ENCODE measurements around the gene AJAP1.

Gene AJAP1

GRCh38 chr1:4637616-4638344 is 16.6 kb upstream of the AJAP1 start (continued):
- TF ChIP-seq ZNF398 (tag by site-specific recombination; IDR thresholded peaks at IDR 0.05) (no peak), ZXDB (tag by site-specific recombination; IDR thresholded peaks at IDR 0.05) (no peak), ZNF76 (tag by site-specific recombination; IDR thresholded peaks at IDR 0.05; ENCODE audit: borderline replicate concordance, low read depth) (no peak), ZNF600 (tag by site-specific recombination; IDR thresholded peaks at IDR 0.05) (no peak), ZNF792 (tag by site-specific recombination; IDR thresholded peaks at IDR 0.05) (no peak)

GRCh38 chr1:4638345-4638729 is 16.1 kb upstream of the AJAP1 start:
- POLR2A ChIA-PET: no interaction called here

More at GRCh38 chr1:4638345-4638729, 16.1 kb upstream of the AJAP1 start:
- no peaks in the 10 kb centered on the region for H3K9me3 ChIP-seq (ENCODE audit: control insufficient read depth, insufficient read depth, low read depth, low read length)
- H3K4me1 ChIP-seq (ENCODE audit: control insufficient read depth, insufficient read depth, low read length): no peaks in the 10 kb centered on the region
- TF ChIP-seq GLIS1 (tag by site-specific recombination; IDR thresholded peaks at IDR 0.05): no peak
- no peak for TF ChIP-seq ZNF707 (tag by site-specific recombination; IDR thresholded peaks at IDR 0.05)
- TF ChIP-seq HOXD13 (CRISPR knock-in tag; IDR thresholded peaks at IDR 0.05; ENCODE audit: borderline replicate concordance): no peak
- no peak for TF ChIP-seq ZNF776 (tag by site-specific recombination; IDR thresholded peaks at IDR 0.05; ENCODE audit: borderline replicate concordance)
- TF ChIP-seq INSM2 (tag by site-specific recombination; IDR thresholded peaks at IDR 0.05): no peak
- TF ChIP-seq ZNF560 (tag by site-specific recombination; IDR thresholded peaks at IDR 0.05; ENCODE audit: borderline replicate concordance): no peak
- TF ChIP-seq MZF1 (tag by site-specific recombination; IDR thresholded peaks at IDR 0.05; ENCODE audit: borderline replicate concordance): no peak
- TF ChIP-seq ZNF16 (tag by site-specific recombination; IDR thresholded peaks at IDR 0.05; ENCODE audit: low read depth): no peak
- no peak for TF ChIP-seq GLI2 (tag by site-specific recombination; IDR thresholded peaks at IDR 0.05; ENCODE audit: borderline replicate concordance, low read depth)
- TF ChIP-seq ZNF23 (tag by site-specific recombination; IDR thresholded peaks at IDR 0.05; ENCODE audit: borderline replicate concordance): no peak
- no peak for TF ChIP-seq ZNF394 (tag by site-specific recombination; IDR thresholded peaks at IDR 0.05; ENCODE audit: borderline replicate concordance)
- TF ChIP-seq YY2 (tag by site-specific recombination; IDR thresholded peaks at IDR 0.05): no peak
- no peak for TF ChIP-seq YY1 (tag by site-specific recombination; IDR thresholded peaks at IDR 0.05)
- TF ChIP-seq REST (tag by site-specific recombination; IDR thresholded peaks at IDR 0.05): no peak
- TF ChIP-seq SCRT2 (tag by site-specific recombination; IDR thresholded peaks at IDR 0.05): no peak
- TF ChIP-seq ZNF148 (tag by site-specific recombination; IDR thresholded peaks at IDR 0.05; ENCODE audit: borderline replicate concordance): no peak
- TF ChIP-seq KLF1 (tag by site-specific recombination; IDR thresholded peaks at IDR 0.05): no peak
- TF ChIP-seq ZSCAN23 (tag by site-specific recombination; IDR thresholded peaks at IDR 0.05): no peak
- TF ChIP-seq KLF16 (tag by site-specific recombination; IDR thresholded peaks at IDR 0.05): no peak
- TF ChIP-seq ZSCAN18 (tag by site-specific recombination; IDR thresholded peaks at IDR 0.05): no peak
- CTCF ChIA-PET: no interaction called here
- H3K36me3 ChIP-seq (ENCODE audit: control insufficient read depth in 2 of 2, insufficient read depth in 1 of 2, low read length in 2 of 2): no peaks in the 10 kb centered on the region
- H3K4me3 ChIP-seq (ENCODE audit: low read depth, low read length): no peak overlapping the region
- H3K27ac ChIP-seq (ENCODE audit: extremely low read depth, low read depth, low read length): no peak overlapping the region
